Heart left ventricle (tissue), 16 donors: Measurements from ENCODE around the gene SLC29A3. TPM values are rescaled to one million over a fixed set of nuclear protein-coding genes. Genes with fewer than 3 reads are reported as not detected.
A peak's percentile ranks its signal among the peaks of the same experiment; 100 is the strongest.

Source experiments
- ATAC-seq, 4 donors: fragments of 200-7000 bp; cut with Tn5 transposase; one replicate each; pipeline ENCODE4 v1.9.1; 2020 to 2022; ENCODE audit warnings: moderate library complexity in 4 of 4, mild to moderate bottlenecking in 3 of 4, moderate number of reproducible peaks in 1 of 4
- DNase-seq, 5 donors: peaks; one replicate each; pipeline ENCODE4 v3.0.0-alpha.2; 2020
- H3K27ac ChIP-seq, 12 donors: fragments of 200-600 bp; sonication (generic) in 4 of 12; one replicate each; pipeline versions ENCODE4 v1.5.0 to v1.8.0; 2016 to 2022; ENCODE audit warnings: mild to moderate bottlenecking in 2 of 12
- H3K27me3 ChIP-seq, 9 donors: fragments of 200-600 bp; sonication (generic) in 2 of 9; one replicate each; pipeline versions ENCODE4 v1.5.1 to v1.8.0; 2016 to 2022; ENCODE audit warnings: mild to moderate bottlenecking in 3 of 9
- H3K36me3 ChIP-seq, 9 donors: fragments of 200-600 bp; sonication (generic) in 2 of 9; one replicate each; pipeline versions ENCODE4 v1.5.0 to v1.8.0; 2018 to 2022; ENCODE audit warnings: mild to moderate bottlenecking in 2 of 9
- H3K4me1 ChIP-seq, 12 donors: fragments of 200-600 bp; sonication (generic) in 4 of 12; one replicate each; pipeline versions ENCODE4 v1.5.0 to v1.8.0; 2016 to 2022; ENCODE audit warnings: mild to moderate bottlenecking in 3 of 12
- H3K4me3 ChIP-seq, 12 donors: fragments of 200-600 bp; sonication (generic) in 4 of 12; one replicate each; pipeline versions ENCODE4 v1.5.0 to v1.8.0; 2017 to 2022; ENCODE audit warnings: mild to moderate bottlenecking in 9 of 12, moderate library complexity in 4 of 12
- H3K9me3 ChIP-seq, 12 donors: fragments of 200-600 bp; sonication (generic) in 4 of 12; one replicate each; pipeline versions ENCODE4 v1.5.0 to v1.8.0; 2016 to 2022; ENCODE audit warnings: mild to moderate bottlenecking in 1 of 12
- CTCF ChIP-seq, 12 donors: fragments of 200-600 bp; sonication (generic) in 4 of 12; IDR thresholded peaks; one replicate each; pipeline versions ENCODE4 v1.5.0 to v1.8.0; 2018 to 2022; ENCODE audit warnings: antibody characterized with exemption in 12 of 12, mild to moderate bottlenecking in 5 of 12
- POLR2A ChIP-seq, 2 donors: fragments of 450-650 bp; IDR thresholded peaks; one replicate each; pipeline ENCODE4 v1.6.1; 2017; ENCODE audit warnings: antibody characterized with exemption in 2 of 2, mild to moderate bottlenecking in 2 of 2, moderate library complexity in 2 of 2
- WGBS, 4 donors: extraction: QIAGEN DNeasy Blood & Tissue Kit in 2 of 4; methylation state at CpG; one replicate each; pipeline versions ENCODE4 v1.1.5 to v1.1.7; 2013 to 2018; 5-methylcytosine and 5-hydroxymethylcytosine counted together
- intact Hi-C, 10 donors: fragments of 100-400 bp; cut with DNase I; formaldehyde crosslinking; loops; one replicate each; pipeline versions ENCODE4 v1.11.1 to v1.14.2; 2022
- polyA plus RNA-seq, 2 donors: library from polyadenylated mRNA; stranded (reverse); fragments of 200-250 nt; gene quantifications; one replicate each; pipeline ENCODE4 v1.2.3, GENCODE V29; 2013
- total RNA-seq, 9 donors: library from RNA; depleted of rRNA in 2 of 9; stranded (reverse); fragments of >200 nt in 2 of 9; fragmentation: NEBNext Ultra II Directional in 3 of 9; extraction: Animal tissue kit (Norgen Biotek cat#: 25700) in 3 of 9; gene quantifications; one replicate each; pipeline versions ENCODE4 v1.1.0 to v1.2.4, GENCODE V29; 2016 to 2023
- donor health status: ischemic (EF 13 %, LVEDD 7.1; RV severe dilation, severe dysfunction).
- donor health status: healthy with polysubstance abuse.
- donor health status: DM: no; HTN: yes; CAD: no.
- donor health status: DM: no; HTN: no; CAD: no.
- donor health status: ischemic (EF 25% LVEDD 6.9; RV normal size, moderate dysfunction).
- donor health status: ischemic (EF 25% LVEDD 5.7; RV mildly dilated, moderate dysfunction).
- donor health status: healthy.
- donor health status: DM: yes; HTN: yes; CAD: no.
- donor health status: ischemic (EF 35%, LVEDD 5.7; RV mildly dilated, moderate dysfunction).
- donor health status: nonischemic (EF 11% LVEDD 7.7; RV severe dilation, severe dysfunction).
- donor health status: DM: yes; HTN: yes; CAD: no.
- donor health status: PGD.
- donor health status: ischemic (EF 29% LVEDD 5.4; RV normal size, mild dysfunction).
- donor health status: nonischemic (EF 23%, LVEDD 6.1; RV moderate dilation, normal function).

SLC29A3 gene
- total and polyA plus RNA-seq, 11 donors = 0.76 to 6.2 (median 1.6) TPM

- Histone ChIP-seq H3K27ac (no peak overlapping the region), H3K4me3 (peak overlapping the region in 4 of 12 donors; percentile 14 to 36 (median 21))
Measured at GRCh38 chr10:71314694-71315225, 4.3 kb upstream of the SLC29A3 start.

GRCh38 chr10:71316056-71316785 lies 2.8 kb upstream of the SLC29A3 start:
- ATAC-seq = no peak
- no peak for TF ChIP-seq POLR2A (IDR thresholded peaks at IDR 0.05)
- TF ChIP-seq CTCF (IDR thresholded peaks at IDR 0.05) = no peak

More at GRCh38 chr10:71314694-71315225, 4.3 kb upstream of the SLC29A3 start:
- intact Hi-C loops = loop anchor here (1.0 to 10.0 kb wide), 19 partner anchors 63 to 730 kb away; no protein-coding TSS in a partner anchor
- no peak for TF ChIP-seq POLR2A (IDR thresholded peaks at IDR 0.05)
- TF ChIP-seq CTCF (IDR thresholded peaks at IDR 0.05) = no peak
- DNase-seq (no peak), ATAC-seq (no peak)
- H3K9me3 ChIP-seq = peaks cover 0 to 3% (median 0%) of the 10 kb centered on the region in 12 donors
- WGBS, 4 donors = 52 to 56% (median 55%) methylated on average over 10 to 11 of the region's 11 CpGs
- no peaks in the 10 kb centered on the region for H3K36me3 ChIP-seq
- no peaks in the 10 kb centered on the region for H3K27me3 ChIP-seq
- peaks cover 0 to 37% (median 20%) of the 10 kb centered on the region in 12 donors for H3K4me1 ChIP-seq

GRCh38 chr10:71316786-71317160 lies 2.3 kb upstream of the SLC29A3 start:
- Histone ChIP-seq H3K27me3 (no peaks in the 10 kb centered on the region), H3K36me3 (no peaks in the 10 kb centered on the region), H3K9me3 (peaks cover 0 to 3% (median 0%) of the 10 kb centered on the region in 12 donors), H3K4me1 (peaks cover 0 to 46% (median 22%) of the 10 kb centered on the region in 12 donors), H3K27ac (no peak overlapping the region), H3K4me3 (no peak overlapping the region)
- DNase-seq = no peak
- WGBS, 4 donors = 75 to 80% (median 76%) methylated on average over 6 of the region's 6 CpGs
- no peak for TF ChIP-seq CTCF (IDR thresholded peaks at IDR 0.05)
- no peak for TF ChIP-seq POLR2A (IDR thresholded peaks at IDR 0.05)
- intact Hi-C loops = loop anchor here (2.0 to 10.0 kb wide), 16 partner anchors 61 to 728 kb away; no protein-coding TSS in a partner anchor
- ATAC-seq = no peak

More at GRCh38 chr10:71316056-71316785, 2.8 kb upstream of the SLC29A3 start:
- WGBS, 4 donors = 81 to 88% (median 84%) methylated on average over 3 of the region's 3 CpGs
- no peak for DNase-seq
- peaks cover 0 to 46% (median 22%) of the 10 kb centered on the region in 12 donors for H3K4me1 ChIP-seq
- H3K9me3 ChIP-seq = peaks cover 0 to 3% (median 0%) of the 10 kb centered on the region in 12 donors
- intact Hi-C loops = loop anchor here (2.0 to 10.0 kb wide), 16 partner anchors 61 to 729 kb away; no protein-coding TSS in a partner anchor
- H3K36me3 ChIP-seq = no peaks in the 10 kb centered on the region
- no peak overlapping the region for H3K27ac ChIP-seq
- H3K4me3 ChIP-seq = no peak overlapping the region
- no peaks in the 10 kb centered on the region for H3K27me3 ChIP-seq

GRCh38 chr10:71317739-71318138 lies 1.3 kb upstream of the SLC29A3 start:
- Histone ChIP-seq H3K27me3 (no peaks in the 10 kb centered on the region), H3K9me3 (no peaks in the 10 kb centered on the region), H3K27ac (no peak overlapping the region), H3K36me3 (peaks cover 0 to 2% (median 0%) of the 10 kb centered on the region in 9 donors), H3K4me1 (peaks cover 0 to 45% (median 22%) of the 10 kb centered on the region in 12 donors), H3K4me3 (no peak overlapping the region)
- intact Hi-C loops = loop anchor here (2.0 to 10.0 kb wide), 17 partner anchors 59 to 727 kb away; no protein-coding TSS in a partner anchor
- TF ChIP-seq POLR2A (IDR thresholded peaks at IDR 0.05) (no peak), CTCF (IDR thresholded peaks at IDR 0.05) (no peak)
- ATAC-seq = no peak
- no peak for DNase-seq
- WGBS, 4 donors = 74 to 86% (median 81%) methylated on average over 5 to 6 of the region's 6 CpGs
